ENCODE results near the gene SLC6A8.
"Not testable (repeated sequence)": the region's sequence is repeated elsewhere in the genome, so short reads cannot be mapped to it uniquely, and the experiment has no call there.

Gene SLC6A8

DNA sequence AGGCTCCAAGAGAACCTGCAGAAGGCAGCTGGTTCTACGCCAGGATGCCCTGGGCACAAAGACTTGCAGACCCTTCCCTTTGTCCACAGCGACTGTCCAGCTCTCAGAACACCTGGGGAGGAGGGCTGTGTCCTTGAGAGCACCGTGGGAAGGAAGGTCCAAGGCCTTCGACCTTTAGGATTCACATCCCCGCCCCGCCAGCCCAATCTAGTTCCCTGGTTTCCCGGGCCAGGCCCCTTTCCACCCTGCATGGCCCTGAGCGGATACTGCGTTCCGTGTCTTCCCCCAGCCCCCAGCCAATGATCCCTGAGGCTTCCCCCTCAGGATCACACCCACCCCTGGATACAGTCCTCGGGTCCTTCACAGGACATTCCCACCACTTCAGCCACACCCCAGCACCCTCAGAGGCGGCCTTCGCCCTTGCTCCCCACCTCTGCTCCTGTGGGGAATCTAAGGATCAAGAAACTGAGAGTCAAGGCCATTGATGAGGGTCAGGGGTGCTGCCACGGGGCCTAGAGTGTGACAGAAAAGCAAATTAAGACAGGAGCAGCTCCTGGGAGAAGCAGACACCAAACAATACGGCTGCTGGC, 46.0 kb downstream of the SLC6A8 start:
- DNase-seq: no peak

GRCh38 chrX:153734871-153735270, 47.1 kb downstream of the SLC6A8 start:
- DNase-seq: no peak

DNA sequence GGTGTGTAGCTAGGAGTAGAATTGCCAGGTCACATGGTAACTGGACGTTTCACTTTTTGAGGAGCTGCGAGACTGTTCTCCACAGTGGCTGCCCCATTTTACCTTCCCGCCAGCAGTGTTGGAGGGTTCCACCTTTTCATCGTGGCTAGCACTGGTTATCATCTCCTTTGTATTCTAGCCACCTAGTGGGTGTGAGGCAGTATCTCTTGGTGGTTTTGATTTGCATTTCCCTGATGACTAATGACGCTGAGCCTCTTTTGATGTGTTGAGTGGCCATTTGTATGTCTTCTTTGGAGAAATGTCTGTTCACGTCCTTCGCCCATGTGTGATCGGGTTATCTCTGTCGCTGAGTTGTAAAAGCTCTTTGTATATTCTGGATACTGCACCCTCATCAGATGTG, 47.5 kb downstream of the SLC6A8 start:
- no peak for DNase-seq

DNA sequence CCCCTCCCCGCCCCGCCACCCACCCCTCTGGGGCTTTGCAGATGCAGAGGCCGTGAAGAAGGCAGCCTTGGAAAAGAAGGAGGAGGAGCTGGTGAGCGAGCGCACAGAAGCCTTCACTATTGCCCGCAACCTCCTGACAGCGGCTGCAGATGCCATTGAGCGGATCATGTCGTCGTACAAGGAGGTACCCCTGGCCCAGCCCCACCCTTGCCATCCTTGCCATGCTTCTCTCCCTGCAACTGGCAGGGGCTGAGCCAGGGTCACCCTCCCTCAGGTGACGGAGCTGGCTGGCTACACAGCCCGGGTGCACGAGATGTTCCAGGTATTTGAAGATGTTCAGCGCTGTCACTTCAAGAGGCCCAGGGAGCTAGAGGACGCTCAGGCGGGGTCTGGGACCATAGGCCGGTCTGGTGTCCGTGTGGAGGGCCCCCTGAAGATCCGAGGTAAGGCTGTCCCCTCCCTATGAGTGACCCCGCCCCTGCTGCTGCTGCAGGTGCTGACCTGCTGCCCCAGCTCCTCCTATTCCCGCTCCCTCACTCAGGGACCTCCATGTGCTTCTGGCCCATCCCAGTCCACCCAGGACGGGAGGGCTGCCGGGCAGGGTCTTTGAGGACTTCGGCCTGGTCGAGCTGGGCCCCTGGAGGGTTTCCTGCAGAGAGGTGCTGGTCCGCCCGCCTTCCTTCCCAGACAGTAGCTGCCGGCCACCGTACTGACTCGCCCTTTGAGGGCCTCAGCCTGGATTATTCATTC, 48.5 kb downstream of the SLC6A8 start:
- DNase-seq: no peak

DNA sequence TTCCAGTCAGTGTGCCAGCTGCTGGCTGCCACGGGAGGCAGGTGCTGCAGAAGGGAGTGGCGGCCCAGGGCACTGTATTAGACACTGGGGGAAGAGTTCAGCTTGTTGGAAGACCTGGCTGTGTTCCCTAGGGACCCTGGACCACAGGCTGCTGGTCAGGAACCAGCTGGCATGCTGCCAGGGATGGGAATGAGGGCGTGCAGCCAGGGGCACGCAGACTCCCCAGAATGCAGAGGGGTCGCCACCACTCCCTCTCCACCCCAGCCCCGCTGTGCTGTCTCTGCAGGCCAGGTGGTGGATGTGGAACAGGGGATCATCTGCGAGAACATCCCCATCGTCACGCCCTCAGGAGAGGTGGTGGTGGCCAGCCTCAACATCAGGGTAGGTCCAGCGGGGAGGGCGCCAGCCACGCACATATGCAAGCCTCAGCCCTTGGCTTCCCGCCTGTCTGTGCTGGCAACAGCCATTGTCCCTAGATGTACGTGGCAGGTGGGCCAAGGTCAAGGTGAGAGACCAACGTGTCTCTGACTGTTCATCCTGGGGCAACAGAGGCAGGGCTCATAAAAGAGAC, 49.2 kb downstream of the SLC6A8 start:
- no peak for DNase-seq

GRCh38 chrX:153738056-153738605, 50.4 kb downstream of the SLC6A8 start:
- DNase-seq: no peak

DNA sequence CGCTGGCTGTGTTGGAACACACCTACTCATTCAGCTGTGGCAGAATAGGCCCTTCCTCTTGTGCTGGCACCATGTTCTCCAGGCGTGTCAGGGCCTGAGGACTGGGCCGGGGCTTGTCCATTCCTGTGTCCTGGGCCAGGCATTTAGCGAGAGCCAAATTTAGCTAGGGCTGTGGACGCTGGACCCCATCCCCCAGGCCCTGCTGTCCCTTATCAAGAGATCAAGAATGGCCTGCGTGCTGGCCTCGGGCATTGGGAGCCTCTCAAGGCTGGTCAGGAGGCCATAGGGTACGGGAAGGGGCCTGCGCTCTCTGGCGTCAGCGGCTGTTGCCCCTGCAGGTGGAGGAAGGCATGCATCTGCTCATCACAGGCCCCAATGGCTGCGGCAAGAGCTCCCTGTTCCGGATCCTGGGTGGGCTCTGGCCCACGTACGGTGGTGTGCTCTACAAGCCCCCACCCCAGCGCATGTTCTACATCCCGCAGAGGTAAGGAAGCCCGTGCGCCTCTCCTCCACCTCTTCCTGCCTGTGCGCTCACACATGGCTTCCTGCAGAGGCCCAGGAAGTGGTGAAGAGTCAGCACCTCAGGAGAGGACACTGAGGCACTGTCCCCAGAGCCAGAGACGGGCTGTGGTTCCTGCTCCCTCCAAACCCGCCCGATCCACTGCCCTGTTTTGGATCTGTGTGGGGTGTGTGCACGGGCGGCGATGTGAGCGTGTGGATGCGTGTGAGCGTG, 52.2 kb downstream of the SLC6A8 start:
- DNase-seq: no peak

DNA sequence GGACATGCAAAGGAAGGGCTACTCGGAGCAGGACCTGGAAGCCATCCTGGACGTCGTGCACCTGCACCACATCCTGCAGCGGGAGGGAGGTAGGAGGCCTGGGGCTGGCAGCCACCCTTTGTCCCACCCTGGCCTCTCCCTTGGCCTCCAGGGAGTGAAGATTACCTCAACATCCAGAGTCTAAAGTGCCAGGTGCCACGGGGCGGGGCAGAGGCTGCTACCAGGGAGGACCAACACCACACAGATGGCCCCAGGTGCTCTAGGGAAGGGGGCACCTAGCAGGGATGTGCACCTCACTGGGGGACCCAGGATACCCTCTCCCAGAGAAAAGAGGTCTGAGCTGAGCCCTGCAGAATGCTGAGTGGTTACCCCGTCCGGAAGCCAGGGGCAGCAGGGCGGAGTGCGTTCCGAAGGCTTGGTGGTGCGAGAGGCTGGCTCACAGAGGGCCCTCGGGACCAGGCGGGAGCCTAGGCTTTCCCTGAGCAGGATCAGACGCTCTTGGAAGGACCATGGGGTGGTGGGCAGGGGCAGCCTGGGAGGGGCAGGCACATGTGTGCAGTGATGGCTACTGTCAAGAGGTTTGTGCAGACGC, 53.0 kb downstream of the SLC6A8 start:
- no peak for DNase-seq

DNA sequence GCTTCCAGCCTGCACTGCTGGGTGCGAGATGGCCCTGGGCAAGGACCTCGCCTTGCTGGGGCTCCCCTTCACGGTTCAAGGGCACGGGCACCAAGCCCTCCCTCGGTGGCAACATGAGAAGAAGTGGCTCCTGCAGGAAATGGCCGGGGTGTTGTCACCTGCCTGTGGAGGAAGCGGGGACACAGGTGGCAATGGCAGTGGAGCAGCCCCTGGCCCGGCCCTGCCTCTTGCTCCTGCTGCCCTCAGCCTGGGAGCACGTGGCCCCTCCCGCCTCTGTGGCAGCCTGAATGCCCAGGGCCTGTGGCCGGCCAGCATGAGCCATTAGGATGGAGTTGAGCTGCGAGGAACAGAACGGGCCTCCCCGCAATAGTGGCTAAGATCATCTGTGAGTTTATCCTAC, 53.7 kb downstream of the SLC6A8 start:
- DNase-seq: no peak

DNA sequence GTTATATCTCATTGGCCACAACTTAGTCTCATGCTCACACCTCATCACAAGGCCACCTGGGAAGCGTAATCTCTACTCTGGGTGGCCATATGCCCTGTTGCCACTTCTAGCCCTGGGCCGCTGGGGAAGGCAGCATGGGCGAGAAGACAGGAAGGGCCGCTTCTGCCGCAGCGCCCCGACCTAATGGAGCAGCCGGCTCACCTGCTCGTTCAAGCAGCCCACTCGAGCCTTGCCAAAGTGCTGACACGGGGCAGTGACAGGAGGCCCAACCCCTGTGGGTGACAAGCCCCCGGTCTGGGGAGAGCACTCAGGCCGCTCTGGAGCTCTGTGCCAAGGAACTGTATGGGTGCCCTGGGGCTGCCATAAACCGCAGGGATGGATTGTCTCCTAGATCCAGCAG, 54.4 kb downstream of the SLC6A8 start:
- not testable (repeated sequence) for DNase-seq

GRCh38 chrX:153742796-153743467, 55.2 kb downstream of the SLC6A8 start:
- not testable (repeated sequence) for DNase-seq

- peak; percentile 48 to 62 for DNase-seq
Observed at GRCh38 chrX:153743468-153744209, 55.9 kb downstream of the SLC6A8 start.

GRCh38 chrX:153744210-153745066, 56.7 kb downstream of the SLC6A8 start:
- peak in 1 of 2 experiments; percentile 7 for DNase-seq

- not testable (repeated sequence) for DNase-seq
Observed at GRCh38 chrX:153745067-153745433, 57.3 kb downstream of the SLC6A8 start.
